HG03571 (cell line): ENCODE measurements around the gene FAM216A.
A peak's percentile ranks its signal among the peaks of the same experiment; 100 is the strongest.
"Not testable (repeated sequence)": the region's sequence is repeated elsewhere in the genome, so short reads cannot be mapped to it uniquely, and the experiment has no call there.

ENCODE experiments used
- ATAC-seq: cut with Tn5 transposase; IDR thresholded peaks from one replicate; pipeline ENCODE4 v1.9.1; 2021; ENCODE audit not compliant: unreplicated experiment

FAM216A gene

GRCh38 chr12:110498984-110499706 lies 30.5 kb downstream of the FAM216A start:
- ATAC-seq = no peak

GRCh38 chr12:110501399-110501751 lies 32.7 kb downstream of the FAM216A start:
- ATAC-seq = peak; percentile 30

GRCh38 chr12:110501752-110502738 lies 33.4 kb downstream of the FAM216A start, which contains the start of the genes RAD9B and VPS29:
Gene RAD9B (plus strand): TSS chr12:110502331. CDS start chr12:110502338, 7 bp downstream.
Gene VPS29 (minus strand): TSS chr12:110502111. CDS start chr12:110502051, 60 bp downstream.
- ATAC-seq = peak; percentile 88

GRCh38 chr12:110503432-110503831 lies 34.8 kb downstream of the FAM216A start:
- ATAC-seq = no peak

GRCh38 chr12:110505332-110505731 lies 36.7 kb downstream of the FAM216A start:
- no peak for ATAC-seq

- ATAC-seq = no peak
These were observed 39.5 kb downstream of the FAM216A start for GRCh38 chr12:110508071-110508586.

GRCh38 chr12:110513842-110514241 lies 45.2 kb downstream of the FAM216A start:
- ATAC-seq = no peak

GRCh38 chr12:110514363-110514762 lies 45.7 kb downstream of the FAM216A start:
- ATAC-seq = no peak

GRCh38 chr12:110516995-110517394 lies 48.4 kb downstream of the FAM216A start:
- no peak for ATAC-seq

GRCh38 chr12:110518014-110518413 lies 49.4 kb downstream of the FAM216A start:
- ATAC-seq = not testable (repeated sequence)

GRCh38 chr12:110520876-110521712 lies 52.4 kb downstream of the FAM216A start:
- ATAC-seq = not testable (repeated sequence)

GRCh38 chr12:110528277-110528839 lies 59.7 kb downstream of the FAM216A start:
- no peak for ATAC-seq

- ATAC-seq = no peak
These were observed 61.9 kb downstream of the FAM216A start for GRCh38 chr12:110530511-110530910.

GRCh38 chr12:110531741-110532333 lies 63.2 kb downstream of the FAM216A start:
- ATAC-seq = peak; percentile 91

- ATAC-seq = no peak
These were observed 64.0 kb downstream of the FAM216A start for GRCh38 chr12:110532644-110533043.

- ATAC-seq = no peak
These were observed 65.0 kb downstream of the FAM216A start for GRCh38 chr12:110533607-110534006.

- no peak for ATAC-seq
These were observed 66.2 kb downstream of the FAM216A start for GRCh38 chr12:110534811-110535210.

- no peak for ATAC-seq
These were observed 68.4 kb downstream of the FAM216A start for GRCh38 chr12:110536834-110537604.
